PC-3 (cell line): ENCODE measurements around the gene MPIG6B. TPM values are rescaled to one million over a fixed set of nuclear protein-coding genes. Genes with fewer than 3 reads are reported as not detected.

Source experiments
- ATAC-seq: fragments of 200-7000 bp; cut with Tn5 transposase; 2 replicates; pipeline ENCODE4 v1.9.1; 2020; ENCODE audit warnings: mild to moderate bottlenecking, moderate library complexity
- BruUV-seq: library from RNA; stranded (reverse); fragments of 400-500 nt; replicated peaks from 2 replicates; lab custom pipeline; 2021; lab: Mats Ljungman, UMichigan
- CTCF ChIA-PET: fragments of 300-600 bp; sonication (Branson Sonifier 250); formaldehyde crosslinking; loops from one replicate; lab custom pipeline; 2022; ENCODE audit warnings: antibody characterized with exemption; lab: Charles Lee
- POLR2A ChIA-PET: fragments of 300-600 bp; sonication (Branson Sonifier 250); formaldehyde crosslinking; loops from one replicate; lab custom pipeline; 2022; ENCODE audit warnings: antibody characterized with exemption; ENCODE audit not compliant: unreplicated experiment; lab: Charles Lee
- DNase-seq: peaks from one replicate; pipeline ENCODE4 v3.0.0-alpha.2; 2015
- H2AFZ ChIP-seq: fragments of 300-600 bp; sonication (generic); 2 replicates; pipeline ENCODE4 v1.6.0; 2016; ENCODE audit warnings: antibody characterized with exemption, low read length
- H3F3A ChIP-seq: fragments of 300-600 bp; sonication (generic); one replicate; pipeline ENCODE4 v1.6.0; 2017; ENCODE audit warnings: antibody characterized with exemption, low read length, control low read depth, mild to moderate bottlenecking; ENCODE audit not compliant: unreplicated experiment
- H3K27ac ChIP-seq: fragments of 300-600 bp; sonication (generic); 2 replicates; pipeline ENCODE4 v1.5.1; 2016; ENCODE audit warnings: mild to moderate bottlenecking, low read length
- H3K27me3 ChIP-seq: fragments of 300-600 bp; sonication (generic); 2 replicates; pipeline ENCODE4 v1.6.1; 2016; ENCODE audit warnings: low read length, mixed read lengths
- H3K36me3 ChIP-seq: fragments of 300-600 bp; sonication (generic); 2 replicates; pipeline ENCODE4 v1.6.1; 2016; ENCODE audit warnings: low read depth, mixed run types, low read length, mixed read lengths
- H3K4me1 ChIP-seq: fragments of 300-600 bp; sonication (generic); 2 replicates; pipeline ENCODE4 v1.5.1; 2016; ENCODE audit warnings: low read length; ENCODE audit not compliant: insufficient read depth
- H3K4me2 ChIP-seq: fragments of 300-600 bp; sonication (generic); 2 replicates; pipeline ENCODE4 v1.6.0; 2016; ENCODE audit warnings: low read length
- H3K4me3 ChIP-seq: fragments of 300-600 bp; sonication (generic); 2 replicates; pipeline ENCODE4 v1.5.1; 2016; ENCODE audit warnings: mild to moderate bottlenecking, low read length, mixed read lengths
- H3K79me2 ChIP-seq: fragments of 300-600 bp; sonication (generic); 2 replicates; pipeline ENCODE4 v1.6.1; 2017; ENCODE audit warnings: low read length, mixed read lengths
- H3K9ac ChIP-seq: fragments of 300-600 bp; sonication (generic); 2 replicates; pipeline ENCODE4 v1.6.0; 2016; ENCODE audit warnings: mild to moderate bottlenecking, low read length
- H3K9me2 ChIP-seq: fragments of 300-600 bp; sonication (generic); replicated peaks from 2 replicates; pipeline ENCODE4 v1.6.1; 2016; ENCODE audit warnings: mixed run types, low read length, mixed read lengths
- H3K9me3 ChIP-seq: fragments of 300-600 bp; sonication (generic); 2 replicates; pipeline ENCODE4 v1.6.1; 2016; ENCODE audit warnings: low read length, mixed read lengths
- H4K20me1 ChIP-seq: fragments of 300-600 bp; sonication (generic); 2 replicates; pipeline ENCODE4 v1.6.1; 2016; ENCODE audit warnings: low read length, mixed read lengths
- CTCF ChIP-seq: fragments of 300-600 bp; sonication (generic); conservative IDR thresholded peaks from 2 replicates; pipeline ENCODE4 v1.5.1; 2017; ENCODE audit warnings: antibody characterized with exemption, low read depth, mild to moderate bottlenecking, low read length
- EZH2 ChIP-seq: fragments of 300-600 bp; sonication (generic); IDR thresholded peaks from one replicate; pipeline ENCODE4 v1.6.1; 2017; ENCODE audit warnings: antibody characterized with exemption, mild to moderate bottlenecking, low read length; ENCODE audit not compliant: unreplicated experiment
- EZH2phosphoT487 ChIP-seq: fragments of 300-600 bp; sonication (generic); IDR thresholded peaks from 2 replicates; pipeline ENCODE4 v1.6.1; 2018; ENCODE audit warnings: mild to moderate bottlenecking, antibody characterized with exemption, low read length, borderline replicate concordance
- intact Hi-C: fragments of 100-400 bp; cut with micrococcal nuclease; formaldehyde crosslinking; loops from 2 replicates; pipeline ENCODE4 v1.9.0; 2023
- total RNA-seq: library from RNA; depleted of rRNA; stranded (reverse); fragments of >200 nt; gene quantifications from 2 replicates; pipeline ENCODE4 v1.2.3, GENCODE V29; 2014

The MPIG6B gene
- total RNA-seq, 1 experiment from 2014 or later, result not detected

- POLR2A ChIA-PET, result interaction anchor here (0.6 to 0.7 kb wide), 2 partner anchors 18 to 44 kb away, joined by 3 read pairs; partner anchors contain the start of gene HSPA1L
- ATAC-seq (no peak), DNase-seq (no peak)
- TF ChIP-seq EZH2 (no peak), CTCF (no peak), EZH2phosphoT487 (no peak)
- Histone ChIP-seq H3F3A (no peaks in the 10 kb centered on the region), H3K27ac (no peak overlapping the region), H3K4me2 (no peak overlapping the region), H2AFZ (no peak overlapping the region), H3K4me3 (no peak overlapping the region), H4K20me1 (no peaks in the 10 kb centered on the region), H3K27me3 (no peaks in the 10 kb centered on the region), H3K4me1 (peaks cover 9% of the 10 kb centered on the region), H3K9ac (no peak overlapping the region), H3K9me2 (no peaks in the 10 kb centered on the region), H3K36me3 (peaks cover 2% of the 10 kb centered on the region; the same call in 1 of the 2 replicates), H3K9me3 (no peaks in the 10 kb centered on the region), H3K79me2 (no peaks in the 10 kb centered on the region)
- intact Hi-C loops, result no loop called here
- no TSS peak for BruUV-seq
- CTCF ChIA-PET, result interaction anchor here (0.6 kb wide), 1 partner anchor 425 kb away, joined by 3 read pairs; no protein-coding TSS in a partner anchor
Measured at GRCh38 chr6:31770860-31771259, 47.7 kb downstream of the MPIG6B start.

GRCh38 chr6:31771992-31772358, 48.8 kb downstream of the MPIG6B start:
- no peaks in the 10 kb centered on the region for H3K27me3 ChIP-seq
- ChIA-PET CTCF (no interaction called here), POLR2A (no interaction called here)
- ATAC-seq, result no peak
- H3K36me3 ChIP-seq, result peaks cover 2% of the 10 kb centered on the region; the same call in 1 of the 2 replicates
- intact Hi-C loops, result loop anchor here (2.0 kb wide), 2 partner anchors 59 to 91 kb away; partner anchors contain the start of gene NEU1
- no peak overlapping the region for H3K27ac ChIP-seq
- H4K20me1 ChIP-seq, result no peaks in the 10 kb centered on the region
- no peak overlapping the region for H3K4me3 ChIP-seq
- H3K79me2 ChIP-seq, result no peaks in the 10 kb centered on the region
- H3K9ac ChIP-seq, result no peak overlapping the region
- TF ChIP-seq EZH2 (no peak), EZH2phosphoT487 (no peak), CTCF (no peak)
- BruUV-seq, result no TSS peak
- no peak overlapping the region for H3K4me2 ChIP-seq
- peaks cover 20% of the 10 kb centered on the region for H3K4me1 ChIP-seq
- H3K9me3 ChIP-seq, result no peaks in the 10 kb centered on the region
- H3F3A ChIP-seq, result no peaks in the 10 kb centered on the region
- DNase-seq, result no peak
- no peaks in the 10 kb centered on the region for H3K9me2 ChIP-seq
- H2AFZ ChIP-seq, result no peak overlapping the region

GRCh38 chr6:31775184-31775583, 52.0 kb downstream of the MPIG6B start:
- ATAC-seq, result peak; percentile 36
- no peaks in the 10 kb centered on the region for H3K9me2 ChIP-seq
- H3F3A ChIP-seq, result peaks cover 3% of the 10 kb centered on the region

More at GRCh38 chr6:31775184-31775583, 52.0 kb downstream of the MPIG6B start:
- H3K4me2 ChIP-seq, result no peak overlapping the region
- H3K27ac ChIP-seq, result no peak overlapping the region; the same call in 1 of the 2 replicates
- H3K4me1 ChIP-seq, result peaks cover 29% of the 10 kb centered on the region
- no peak overlapping the region for H2AFZ ChIP-seq
- intact Hi-C loops, result no loop called here
- BruUV-seq, result no TSS peak
- peak; percentile 54 for DNase-seq
- peaks cover 18% of the 10 kb centered on the region; the same call in 1 of the 2 replicates for H3K36me3 ChIP-seq
- ChIA-PET CTCF (interaction anchor here (0.7 to 0.9 kb wide), 2 partner anchors 40 to 52 kb away, joined by 3 read pairs; partner anchors contain the start of gene HSPA1A), POLR2A (interaction anchor here (0.6 kb wide), 1 partner anchor 52 kb away, joined by 3 read pairs; the partner anchor contains the start of gene HSPA1B)
- TF ChIP-seq CTCF, result no peak
- no peak for TF ChIP-seq EZH2
- TF ChIP-seq EZH2phosphoT487, result no peak
- no peaks in the 10 kb centered on the region for H4K20me1 ChIP-seq
- H3K9ac ChIP-seq, result no peak overlapping the region
- no peaks in the 10 kb centered on the region for H3K79me2 ChIP-seq
- H3K4me3 ChIP-seq, result no peak overlapping the region
- H3K9me3 ChIP-seq, result no peaks in the 10 kb centered on the region
- no peaks in the 10 kb centered on the region for H3K27me3 ChIP-seq
